HEK293T (cell line): Measurements from ENCODE around the gene EIF6.

Source experiments
- CTCF ChIA-PET: fragments of 350-600 bp; formaldehyde crosslinking; extraction: SDS; loops from one replicate; lab custom pipeline; 2021; ENCODE audit warnings: antibody characterized with exemption, inconsistent platforms; lab: Yijun Ruan, JAX
- POLR2A ChIA-PET: fragments of 350-600 bp; formaldehyde crosslinking; extraction: SDS; loops from one replicate; lab custom pipeline; 2020; ENCODE audit warnings: antibody characterized with exemption, inconsistent platforms; lab: Yijun Ruan, JAX
- DNase-seq: peaks from one replicate; pipeline ENCODE4 v3.0.0; 2012; ENCODE audit warnings: mixed read lengths; ENCODE audit errors: extremely low spot score
- ARNT ChIP-seq: fragments of 450-650 bp; IDR thresholded peaks from 2 replicates; pipeline ENCODE4 v1.6.1; 2017; ENCODE audit warnings: mild to moderate bottlenecking
- BHLHE40 ChIP-seq: fragments of 450-650 bp; IDR thresholded peaks from 2 replicates; pipeline ENCODE4 v1.6.1; 2016; ENCODE audit warnings: mild to moderate bottlenecking, moderate library complexity, borderline replicate concordance
- CTBP1 ChIP-seq: fragments of 450-650 bp; IDR thresholded peaks from 2 replicates; pipeline ENCODE4 v1.6.1; 2016; ENCODE audit warnings: borderline replicate concordance
- ELF4 ChIP-seq: fragments of 450-650 bp; IDR thresholded peaks from 2 replicates; pipeline ENCODE4 v1.6.1; 2017; ENCODE audit warnings: antibody characterized with exemption
- FOXA1 ChIP-seq: fragments of 450-650 bp; IDR thresholded peaks from 2 replicates; pipeline ENCODE4 v1.6.1; 2016; ENCODE audit warnings: mild to moderate bottlenecking
- FOXK2 ChIP-seq: fragments of 450-650 bp; IDR thresholded peaks from 2 replicates; pipeline ENCODE4 v1.6.1; 2016; ENCODE audit warnings: mild to moderate bottlenecking
- FOXM1 ChIP-seq: fragments of 450-650 bp; IDR thresholded peaks from 2 replicates; pipeline ENCODE4 v1.6.1; 2017; ENCODE audit warnings: mild to moderate bottlenecking, borderline replicate concordance
- HDGF ChIP-seq: fragments of 450-650 bp; IDR thresholded peaks from 2 replicates; pipeline ENCODE4 v1.6.1; 2017; ENCODE audit warnings: antibody characterized with exemption, borderline replicate concordance
- L3MBTL2 ChIP-seq: fragments of 450-650 bp; conservative IDR thresholded peaks from 2 replicates; pipeline ENCODE4 v1.6.1; 2016; ENCODE audit warnings: mild to moderate bottlenecking
- LEF1 ChIP-seq: fragments of 450-650 bp; IDR thresholded peaks from 2 replicates; pipeline ENCODE4 v1.6.1; 2017; ENCODE audit warnings: mild to moderate bottlenecking, borderline replicate concordance
- NFRKB ChIP-seq: fragments of 450-650 bp; IDR thresholded peaks from 2 replicates; pipeline ENCODE4 v1.6.1; 2016; ENCODE audit warnings: mild to moderate bottlenecking, moderate library complexity
- SP1 ChIP-seq: fragments of 450-650 bp; IDR thresholded peaks from 2 replicates; pipeline ENCODE4 v1.6.1; 2017
- SUZ12 ChIP-seq: fragments of 450-650 bp; IDR thresholded peaks from 2 replicates; pipeline ENCODE4 v1.6.1; 2016; ENCODE audit warnings: mild to moderate bottlenecking
- TARDBP ChIP-seq: fragments of 450-650 bp; IDR thresholded peaks from 2 replicates; pipeline ENCODE4 v1.6.1; 2016
- ZNF384 ChIP-seq: fragments of 450-650 bp; IDR thresholded peaks from 2 replicates; pipeline ENCODE4 v1.6.1; 2016
- TF ChIP-seq, protein P1 (sequence below): fragments of 450-650 bp; IDR thresholded peaks from 2 replicates; pipeline ENCODE4 v1.6.1; 2016

Gene EIF6

DNA sequence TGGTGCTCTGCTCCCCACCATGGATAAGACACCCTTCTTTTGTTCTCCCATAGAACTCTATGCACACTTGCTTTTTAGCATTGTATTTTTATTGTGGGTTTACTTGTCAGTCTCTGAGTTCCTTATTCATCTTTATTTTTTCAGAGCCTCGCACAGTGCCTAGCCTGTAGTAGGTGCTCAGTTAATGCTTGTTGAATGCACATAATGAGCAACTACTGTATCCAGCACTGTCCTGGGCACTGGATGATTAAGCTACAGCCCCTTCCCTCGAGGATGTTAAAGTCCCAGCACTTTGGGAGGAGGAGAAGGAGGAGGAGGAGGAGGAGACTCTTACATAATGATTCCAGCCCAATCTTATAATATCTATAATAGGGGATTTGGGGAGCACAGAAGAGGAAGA lies 41.3 kb downstream of the EIF6 start:
- DNase-seq, result no peak
- TF ChIP-seq HDGF (no peak), NFRKB (no peak), L3MBTL2 (no peak)
- CTCF ChIA-PET, result no interaction called here
- POLR2A ChIA-PET, result no interaction called here

GRCh38 chr20:35240811-35241293 lies 43.7 kb downstream of the EIF6 start:
- ChIA-PET CTCF (interaction anchor here (0.6 kb wide), 1 partner anchor 31 kb away, joined by 3 read pairs; no protein-coding TSS in a partner anchor), POLR2A (no interaction called here)
- DNase-seq, result no peak
- TF ChIP-seq, protein P1, sequence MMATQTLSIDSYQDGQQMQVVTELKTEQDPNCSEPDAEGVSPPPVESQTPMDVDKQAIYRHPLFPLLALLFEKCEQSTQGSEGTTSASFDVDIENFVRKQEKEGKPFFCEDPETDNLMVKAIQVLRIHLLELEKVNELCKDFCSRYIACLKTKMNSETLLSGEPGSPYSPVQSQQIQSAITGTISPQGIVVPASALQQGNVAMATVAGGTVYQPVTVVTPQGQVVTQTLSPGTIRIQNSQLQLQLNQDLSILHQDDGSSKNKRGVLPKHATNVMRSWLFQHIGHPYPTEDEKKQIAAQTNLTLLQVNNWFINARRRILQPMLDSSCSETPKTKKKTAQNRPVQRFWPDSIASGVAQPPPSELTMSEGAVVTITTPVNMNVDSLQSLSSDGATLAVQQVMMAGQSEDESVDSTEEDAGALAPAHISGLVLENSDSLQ, result no peak
- TF ChIP-seq ARNT (no peak), BHLHE40 (no peak), SP1 (no peak), FOXM1 (no peak), NFRKB (no peak), CTBP1 (no peak)

- TF ChIP-seq, protein P1, result no peak
- TF ChIP-seq ELF4 (no peak), HDGF (no peak), FOXA1 (no peak), TARDBP (no peak), BHLHE40 (no peak), FOXM1 (no peak), CTBP1 (no peak), ARNT (no peak), L3MBTL2 (no peak), ZNF384 (no peak), FOXK2 (no peak)
- ChIA-PET CTCF (interaction anchor here (0.6 kb wide), 1 partner anchor 30 kb away, joined by 3 read pairs; no protein-coding TSS in a partner anchor), POLR2A (no interaction called here)
- no peak for DNase-seq
These were observed 44.3 kb downstream of the EIF6 start for GRCh38 chr20:35240083-35240810.

GRCh38 chr20:35238735-35239134 lies 45.8 kb downstream of the EIF6 start:
- ChIA-PET POLR2A (no interaction called here), CTCF (no interaction called here)
- TF ChIP-seq BHLHE40, result no peak
- no peak for TF ChIP-seq L3MBTL2
- TF ChIP-seq HDGF, result no peak
- TF ChIP-seq FOXA1, result no peak
- DNase-seq, result no peak

DNA sequence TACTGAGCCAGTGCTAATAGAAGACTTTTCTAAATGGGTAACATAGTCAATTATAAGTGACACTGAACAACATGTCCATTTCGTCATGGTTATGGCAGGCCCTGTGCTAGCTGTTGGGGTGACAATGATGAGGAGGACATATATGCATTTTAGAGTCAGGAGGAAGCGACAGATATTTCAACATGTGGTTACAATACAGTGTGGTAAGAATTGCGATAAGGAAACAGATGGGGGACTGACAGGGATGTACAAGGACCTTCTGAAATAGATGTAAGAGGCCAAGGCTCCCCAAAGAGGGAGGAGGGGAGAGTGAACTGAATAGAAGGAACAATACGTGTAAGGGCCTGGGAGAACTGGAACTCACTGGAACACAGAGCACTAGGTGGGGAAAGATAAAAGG lies 46.4 kb downstream of the EIF6 start:
- no peak for TF ChIP-seq FOXA1
- no peak for DNase-seq
- POLR2A ChIA-PET, result no interaction called here
- CTCF ChIA-PET, result no interaction called here

DNA sequence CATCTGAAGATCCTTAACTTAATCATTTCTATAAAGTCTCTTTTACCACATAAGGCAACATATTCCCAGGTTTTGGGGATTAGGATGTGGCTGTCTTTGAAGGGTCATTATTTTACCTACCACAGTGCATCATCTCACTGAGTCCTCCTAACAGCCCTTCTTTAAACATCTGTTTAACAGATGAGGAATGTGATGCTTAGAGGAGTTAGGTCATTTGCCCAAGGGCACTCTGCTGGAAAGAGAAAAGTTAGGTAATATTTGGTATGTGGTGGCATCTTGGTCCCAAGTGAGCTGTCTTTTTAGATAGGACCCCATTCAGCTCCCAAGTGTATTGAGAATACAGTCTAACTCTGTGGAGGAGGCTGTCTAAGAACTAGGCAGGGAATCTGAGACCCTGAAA lies 47.1 kb downstream of the EIF6 start:
- ChIA-PET CTCF (no interaction called here), POLR2A (no interaction called here)
- TF ChIP-seq FOXA1 (no peak), SUZ12 (no peak), L3MBTL2 (no peak)
- DNase-seq, result no peak

DNA sequence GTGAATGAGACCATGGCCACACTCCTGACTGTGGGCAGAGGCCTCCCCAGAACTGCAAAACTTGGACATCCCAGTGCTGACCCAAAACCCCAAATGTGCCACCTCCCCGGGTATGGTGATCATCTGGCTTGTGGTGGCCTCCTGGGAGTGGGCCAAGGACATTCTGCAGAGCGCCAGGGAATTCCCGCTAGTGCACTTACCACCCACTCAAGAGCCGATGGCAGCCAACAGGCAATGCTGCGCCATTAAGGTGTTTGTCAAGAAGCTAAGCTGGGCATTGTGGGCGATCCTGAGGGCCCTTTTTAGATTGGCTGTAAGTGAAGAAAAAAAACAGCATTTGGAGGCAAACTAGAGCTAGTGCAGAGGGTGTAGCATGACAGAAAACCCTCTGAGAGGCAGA lies 48.7 kb downstream of the EIF6 start:
- no peak for DNase-seq
- TF ChIP-seq HDGF (no peak), ZNF384 (no peak), ARNT (no peak), ELF4 (no peak), FOXA1 (no peak), NFRKB (no peak), BHLHE40 (no peak), LEF1 (no peak), CTBP1 (no peak), SUZ12 (no peak), TARDBP (no peak), FOXK2 (no peak), FOXM1 (no peak), L3MBTL2 (no peak), SP1 (no peak)
- TF ChIP-seq, protein P1, result no peak
- ChIA-PET CTCF (no interaction called here), POLR2A (no interaction called here)
